GM13976 (cell line): ENCODE data around the gene QPCTL.
"Not testable (repeated sequence)": the region's sequence is repeated elsewhere in the genome, so short reads cannot be mapped to it uniquely, and the experiment has no call there.

Source experiments
- DNase-seq: peaks from one replicate; pipeline ENCODE4 v3.0.0; 2012; ENCODE audit warnings: low spot score
- CTCF ChIP-seq: IDR thresholded peaks from 2 replicates; pipeline ENCODE4 v1.5.1; 2012; ENCODE audit warnings: borderline replicate concordance, mild to moderate bottlenecking; ENCODE audit not compliant: insufficient read depth; ENCODE audit errors: extremely low read depth, missing control alignments, control extremely low read depth
- in situ Hi-C: fragments of 300-500 bp; cut with MboI; formaldehyde crosslinking; loops from one replicate; pipeline ENCODE4 v1.12.0; 2022; ENCODE audit warnings: low sequenced_read_pairs, mixed read lengths, inconsistent platforms; ENCODE audit not compliant: unreplicated experiment

The QPCTL gene

GRCh38 chr19:45717983-45718650 is 25.7 kb downstream of the QPCTL start:
- in situ Hi-C loops: no loop called here
- no peak for DNase-seq

GRCh38 chr19:45720065-45720464 is 27.6 kb downstream of the QPCTL start:
- in situ Hi-C loops, DNase-seq: not testable (repeated sequence)

More at GRCh38 chr19:45717983-45718650, 25.7 kb downstream of the QPCTL start:
- no peak for TF ChIP-seq CTCF

GRCh38 chr19:45728683-45729082 is 36.2 kb downstream of the QPCTL start:
- in situ Hi-C loops, DNase-seq: not testable (repeated sequence)

- TF ChIP-seq CTCF: no peak
- DNase-seq: peak; percentile 68
- in situ Hi-C loops: no loop called here
Observed at GRCh38 chr19:45729800-45730290, 37.4 kb downstream of the QPCTL start.

- peak; percentile 23 for TF ChIP-seq CTCF
- peak; percentile 98 for DNase-seq
- in situ Hi-C loops: no loop called here
Observed at GRCh38 chr19:45730368-45731288, 38.2 kb downstream of the QPCTL start, which contains the start of gene FBXO46. Gene FBXO46 (minus strand): TSS chr19:45730896. CDS start chr19:45713495, 17,401 bp downstream.

- TF ChIP-seq CTCF: no peak
- in situ Hi-C loops: no loop called here
- DNase-seq: no peak
Observed at GRCh38 chr19:45733160-45733810, 40.8 kb downstream of the QPCTL start, which contains the start of gene MEIOSIN. Gene MEIOSIN (plus strand): TSS chr19:45733439. CDS start chr19:45735377, 1,938 bp downstream.
